GM20000 (cell line): ENCODE measurements around the gene ZNF576.
A peak's percentile ranks its signal among the peaks of the same experiment; 100 is the strongest.

Source experiments
- DNase-seq: peaks from one replicate; pipeline ENCODE4 v3.0.0; 2012; ENCODE audit warnings: low spot score
- CTCF ChIP-seq: IDR thresholded peaks from 2 replicates; pipeline ENCODE4 v1.5.1; 2012; ENCODE audit warnings: mild to moderate bottlenecking, control low read depth; ENCODE audit errors: extremely low read depth, missing control alignments

The ZNF576 gene

GRCh38 chr19:43564800-43565199, 31.6 kb upstream of the ZNF576 start:
- no peak for TF ChIP-seq CTCF
- DNase-seq, result no peak

GRCh38 chr19:43569657-43570056, 26.7 kb upstream of the ZNF576 start:
- no peak for TF ChIP-seq CTCF
- no peak for DNase-seq

- no peak for TF ChIP-seq CTCF
- no peak for DNase-seq
These were observed 26.1 kb upstream of the ZNF576 start for GRCh38 chr19:43570174-43570791.

- no peak for DNase-seq
- TF ChIP-seq CTCF, result no peak
These were observed 24.2 kb upstream of the ZNF576 start for GRCh38 chr19:43572171-43572588.

- no peak for DNase-seq
- TF ChIP-seq CTCF, result no peak
These were observed 21.8 kb upstream of the ZNF576 start for GRCh38 chr19:43574424-43575155.

- peak; percentile 96 for DNase-seq
- TF ChIP-seq CTCF, result no peak
These were observed 21.0 kb upstream of the ZNF576 start, which contains the start of the genes PINLYP and XRCC1 for GRCh38 chr19:43575156-43575950. Gene PINLYP, plus strand, starts transcription at chr19:43575801. Its CDS starts 1,391 bp downstream, at chr19:43577192. Gene XRCC1, minus strand, starts transcription at chr19:43575527. Its CDS starts 69 bp downstream, at chr19:43575458.
